ENCODE measurements around the gene PRC1.
"Not testable (repeated sequence)": the region's sequence is repeated elsewhere in the genome, so short reads cannot be mapped to it uniquely, and the experiment has no call there.

The PRC1 gene

GRCh38 chr15:90931828-90932659 lies 62.3 kb downstream of the PRC1 start, which contains the start of gene HDDC3:
Gene HDDC3 (minus strand): TSS chr15:90932549. CDS start chr15:90932540, 9 bp downstream.
- FAIRE-seq: no peak

DNA sequence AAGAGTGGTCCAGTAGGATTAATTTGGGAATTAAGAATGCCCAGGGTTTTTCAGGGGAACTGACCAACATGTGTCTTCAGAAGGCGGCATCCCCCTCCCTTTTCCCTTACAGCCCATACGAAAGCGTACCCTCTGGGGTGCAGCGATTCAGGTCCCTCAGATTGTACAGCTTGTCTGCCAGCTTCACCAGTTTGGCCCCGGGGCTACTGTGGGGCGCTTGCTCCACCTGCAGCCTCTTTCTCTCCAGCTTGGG lies 62.8 kb downstream of the PRC1 start:
- FAIRE-seq: no peak

- no peak for FAIRE-seq
Observed at GRCh38 chr15:90930861-90931574, 63.3 kb downstream of the PRC1 start.

GRCh38 chr15:90929246-90930019 lies 64.9 kb downstream of the PRC1 start:
- no peak for FAIRE-seq

- not testable (repeated sequence) for FAIRE-seq
Observed at GRCh38 chr15:90928106-90928505, 66.2 kb downstream of the PRC1 start.

- FAIRE-seq: not testable (repeated sequence)
Observed at GRCh38 chr15:90926766-90927165, 67.6 kb downstream of the PRC1 start.

DNA sequence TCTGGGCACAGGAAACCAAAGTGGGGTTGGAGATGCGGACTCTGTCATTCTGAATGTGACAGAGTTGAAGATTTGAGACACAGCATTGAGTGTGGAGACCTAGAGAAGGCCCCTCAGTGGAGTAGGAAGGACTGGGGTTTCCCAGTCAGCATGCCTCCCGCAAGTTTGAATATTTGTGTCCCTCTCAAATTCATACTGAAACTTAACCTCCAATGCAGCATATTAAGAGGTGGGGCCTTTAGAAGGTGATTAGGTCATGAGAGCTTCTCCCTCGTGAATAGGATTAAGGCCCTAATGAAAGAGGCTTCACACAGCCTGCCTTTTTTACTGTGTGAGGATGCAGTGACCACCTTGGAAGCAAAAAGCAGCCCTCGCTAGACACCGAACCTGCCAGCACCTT lies 70.0 kb downstream of the PRC1 start:
- no peak for FAIRE-seq

- not testable (repeated sequence) for FAIRE-seq
Observed at GRCh38 chr15:90922712-90923322, 71.5 kb downstream of the PRC1 start.

DNA sequence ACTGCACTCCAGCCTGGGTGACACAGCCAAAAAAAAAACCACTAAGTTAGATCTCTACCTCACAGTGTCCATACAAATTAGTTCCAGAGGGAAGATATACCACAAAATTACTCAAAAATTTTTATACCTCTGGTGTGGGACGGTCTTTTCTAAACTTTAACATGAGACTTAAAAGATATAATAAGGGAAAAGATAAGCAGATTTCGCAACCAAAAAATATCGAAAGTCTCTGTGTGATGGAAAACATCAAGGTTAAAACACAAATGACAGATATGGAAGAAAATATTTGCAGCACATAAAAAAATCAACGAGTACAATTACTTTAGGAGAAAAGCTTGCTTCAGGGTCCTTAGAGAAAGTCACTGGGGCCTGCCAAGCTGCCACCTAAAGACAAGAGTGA lies 72.4 kb downstream of the PRC1 start:
- no peak for FAIRE-seq

GRCh38 chr15:90918835-90919234 lies 75.5 kb downstream of the PRC1 start:
- FAIRE-seq: no peak

DNA sequence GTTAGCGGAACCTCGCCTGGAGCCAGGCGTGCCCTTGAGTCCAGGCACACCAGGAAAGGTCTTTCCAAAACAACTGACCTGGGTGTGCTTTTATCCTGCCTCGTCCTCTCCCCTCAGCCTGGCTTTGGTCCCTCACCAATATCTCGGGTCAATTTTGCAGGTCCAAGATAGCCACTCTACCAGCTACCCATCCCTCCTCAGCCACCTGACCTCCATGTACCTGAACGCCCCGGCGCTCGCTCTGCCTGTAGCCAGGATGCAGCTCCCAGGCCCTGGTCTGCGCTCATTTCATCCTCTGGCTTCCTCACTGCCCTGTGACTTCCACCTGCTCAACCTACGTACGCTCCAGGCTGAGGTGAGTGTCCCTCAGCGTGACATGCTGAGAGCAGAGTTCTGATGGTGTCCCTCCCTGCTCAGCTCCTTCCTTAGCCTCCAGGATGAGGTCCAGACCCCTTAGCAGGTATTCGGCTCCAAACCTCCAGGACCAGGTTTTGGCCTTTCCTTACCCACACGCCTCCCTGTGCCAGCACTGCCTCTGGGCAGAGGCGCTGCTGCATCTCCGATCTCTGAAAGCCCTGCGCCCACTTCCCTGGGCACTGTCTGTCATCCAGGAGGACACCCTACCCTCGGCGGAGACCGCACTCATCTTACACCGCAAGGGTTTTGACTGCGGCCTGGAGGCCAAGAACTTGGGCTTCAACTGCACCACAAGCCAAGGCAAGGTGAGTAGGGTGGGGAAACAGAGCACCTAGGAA lies 76.1 kb downstream of the PRC1 start:
- no peak for FAIRE-seq

- FAIRE-seq: no peak
Observed at GRCh38 chr15:90917569-90917968, 76.8 kb downstream of the PRC1 start.

GRCh38 chr15:90916461-90916860 lies 77.9 kb downstream of the PRC1 start:
- no peak for FAIRE-seq

Data from TTC549 (cell line).